ENCODE results near the gene GNB5.

Gene GNB5

DNA sequence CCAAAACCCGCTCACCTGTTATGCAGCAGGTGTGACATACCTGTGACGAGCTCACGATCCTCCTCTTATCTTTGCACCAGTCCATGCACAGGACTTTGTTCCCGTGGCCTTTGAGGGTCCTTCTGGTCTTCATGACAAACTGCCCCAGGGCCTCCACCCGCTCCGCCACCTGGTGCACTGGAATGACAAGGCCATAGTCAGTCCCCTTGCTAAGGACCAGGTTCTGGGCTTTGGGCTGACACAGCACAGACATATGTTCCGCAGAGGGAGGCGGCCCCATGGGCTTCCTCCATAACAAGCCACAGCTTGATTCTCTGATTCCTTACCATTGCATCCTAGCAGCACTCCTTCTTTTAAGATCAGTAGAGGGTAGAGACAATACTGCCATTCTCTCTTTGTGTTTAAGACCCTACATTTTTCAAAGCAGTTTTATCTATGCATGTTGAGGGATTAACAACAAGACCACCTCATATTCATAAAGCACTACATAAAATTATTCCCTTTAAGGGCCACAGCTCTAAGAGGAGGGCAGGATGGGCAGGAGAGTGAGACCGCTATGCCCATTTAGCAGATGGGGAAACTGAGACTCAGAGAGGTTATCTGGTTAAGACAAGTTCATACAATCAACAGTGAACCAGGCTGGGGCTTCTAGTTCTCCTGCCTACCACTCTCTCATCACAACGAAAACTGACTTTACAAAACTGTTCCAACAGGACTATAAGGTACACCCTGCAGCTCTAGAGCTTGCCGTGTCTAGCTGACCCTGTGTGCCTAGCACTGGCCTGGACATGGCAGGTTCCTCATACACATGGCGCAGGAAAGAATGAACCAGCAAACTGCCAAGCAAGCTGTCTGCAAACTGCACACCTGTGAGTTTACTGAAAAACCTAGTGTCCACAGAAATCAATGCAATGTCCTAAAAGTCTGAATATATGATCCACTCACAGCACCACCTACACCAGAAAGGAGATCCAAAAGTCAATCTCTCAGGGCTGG lies 37.0 kb downstream of the GNB5 start:
- DNase-seq (ENCODE audit: low read depth): no peak
- TF ChIP-seq, protein P1, sequence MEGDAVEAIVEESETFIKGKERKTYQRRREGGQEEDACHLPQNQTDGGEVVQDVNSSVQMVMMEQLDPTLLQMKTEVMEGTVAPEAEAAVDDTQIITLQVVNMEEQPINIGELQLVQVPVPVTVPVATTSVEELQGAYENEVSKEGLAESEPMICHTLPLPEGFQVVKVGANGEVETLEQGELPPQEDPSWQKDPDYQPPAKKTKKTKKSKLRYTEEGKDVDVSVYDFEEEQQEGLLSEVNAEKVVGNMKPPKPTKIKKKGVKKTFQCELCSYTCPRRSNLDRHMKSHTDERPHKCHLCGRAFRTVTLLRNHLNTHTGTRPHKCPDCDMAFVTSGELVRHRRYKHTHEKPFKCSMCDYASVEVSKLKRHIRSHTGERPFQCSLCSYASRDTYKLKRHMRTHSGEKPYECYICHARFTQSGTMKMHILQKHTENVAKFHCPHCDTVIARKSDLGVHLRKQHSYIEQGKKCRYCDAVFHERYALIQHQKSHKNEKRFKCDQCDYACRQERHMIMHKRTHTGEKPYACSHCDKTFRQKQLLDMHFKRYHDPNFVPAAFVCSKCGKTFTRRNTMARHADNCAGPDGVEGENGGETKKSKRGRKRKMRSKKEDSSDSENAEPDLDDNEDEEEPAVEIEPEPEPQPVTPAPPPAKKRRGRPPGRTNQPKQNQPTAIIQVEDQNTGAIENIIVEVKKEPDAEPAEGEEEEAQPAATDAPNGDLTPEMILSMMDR (IDR thresholded peaks at IDR 0.05; ENCODE audit: low read depth, low read length, missing control alignments): no peak
- no peak overlapping the region for H3K4me3 ChIP-seq (ENCODE audit: low read depth, low read length)

DNA sequence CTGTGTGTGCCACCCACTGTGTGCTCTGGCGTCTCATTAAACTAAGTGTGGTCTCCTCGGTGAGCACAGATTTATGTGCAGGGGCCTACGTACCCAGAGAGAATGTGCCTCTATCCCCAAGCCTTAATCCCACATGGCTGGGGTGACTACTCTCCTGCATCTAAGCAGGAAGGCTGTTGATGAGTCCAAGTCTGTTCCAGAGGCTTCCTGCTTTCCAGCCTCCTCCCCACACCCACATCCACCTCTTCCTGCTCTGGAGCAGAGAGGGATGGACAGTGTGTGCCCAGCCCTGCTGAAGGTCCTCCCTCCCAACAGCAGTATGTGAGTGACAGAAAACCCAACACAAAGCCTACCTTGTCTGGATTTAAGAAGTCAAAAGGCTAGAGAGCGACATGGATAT lies 39.8 kb downstream of the GNB5 start:
- no peak for DNase-seq (ENCODE audit: low read depth)
- TF ChIP-seq, protein P1 (IDR thresholded peaks at IDR 0.05; ENCODE audit: low read depth, low read length, missing control alignments): no peak
- H3K4me3 ChIP-seq (ENCODE audit: low read depth, low read length): no peak overlapping the region

DNA sequence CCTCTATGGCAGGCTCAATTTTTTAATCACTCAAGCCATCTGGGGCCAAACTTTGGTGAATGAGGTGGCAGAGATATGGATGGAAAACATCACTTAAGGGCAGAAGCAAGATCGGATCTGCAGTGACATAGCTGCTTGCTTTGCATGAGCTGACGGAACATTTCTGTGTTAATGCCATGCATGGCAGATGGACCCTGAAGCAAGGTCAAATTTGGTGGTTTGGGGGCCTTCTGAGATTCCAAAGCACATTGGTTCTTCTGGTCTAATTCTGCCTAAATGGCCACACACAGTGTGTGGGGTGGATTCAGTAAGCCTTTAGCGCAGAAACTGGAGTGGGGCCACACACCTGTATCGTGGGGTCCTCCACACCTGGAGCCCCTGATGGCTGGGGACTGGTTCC lies 40.3 kb downstream of the GNB5 start:
- DNase-seq (ENCODE audit: low read depth): no peak
- TF ChIP-seq, protein P1 (IDR thresholded peaks at IDR 0.05; ENCODE audit: low read depth, low read length, missing control alignments): no peak
- H3K4me3 ChIP-seq (ENCODE audit: low read depth, low read length): no peak overlapping the region

DNA sequence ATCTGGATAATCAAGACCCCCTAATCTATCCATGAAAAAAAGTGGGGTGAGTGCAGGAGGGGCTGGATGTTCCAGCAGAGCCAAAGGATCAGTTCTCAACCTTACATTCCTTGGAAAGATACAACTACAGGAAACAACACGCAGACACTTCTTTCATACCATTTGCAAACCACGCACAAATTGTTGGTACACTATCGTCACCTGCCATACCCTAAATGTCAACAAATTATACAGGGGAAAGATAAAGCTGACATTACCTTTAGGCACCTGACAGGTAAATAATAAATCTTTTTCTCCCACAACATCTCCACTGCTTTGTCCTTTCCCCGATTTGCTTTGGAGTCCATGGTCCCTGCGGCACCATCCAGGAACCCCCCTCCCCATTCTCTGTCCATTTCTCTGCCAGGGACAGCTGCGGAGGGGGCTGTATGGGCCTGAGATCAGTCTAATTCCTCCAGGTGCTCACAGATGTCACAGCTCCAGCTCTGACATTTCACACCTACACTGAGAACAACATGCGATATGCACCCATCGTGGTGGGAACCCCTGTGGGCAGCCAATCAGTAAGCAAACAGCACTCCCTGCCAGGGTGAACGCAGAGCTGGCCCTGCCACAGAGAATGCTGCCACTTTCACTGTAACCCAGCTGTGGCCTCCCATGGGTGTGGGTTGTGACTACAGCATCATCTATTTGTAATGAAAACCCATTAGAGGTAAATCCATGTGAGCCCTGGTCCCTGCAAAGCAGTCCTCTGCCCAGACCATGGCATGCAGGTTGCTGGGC lies 41.0 kb downstream of the GNB5 start:
- DNase-seq (ENCODE audit: low read depth): no peak
- no peak overlapping the region for H3K4me3 ChIP-seq (ENCODE audit: low read depth, low read length)
- TF ChIP-seq, protein P1 (IDR thresholded peaks at IDR 0.05; ENCODE audit: low read depth, low read length, missing control alignments): no peak

DNA sequence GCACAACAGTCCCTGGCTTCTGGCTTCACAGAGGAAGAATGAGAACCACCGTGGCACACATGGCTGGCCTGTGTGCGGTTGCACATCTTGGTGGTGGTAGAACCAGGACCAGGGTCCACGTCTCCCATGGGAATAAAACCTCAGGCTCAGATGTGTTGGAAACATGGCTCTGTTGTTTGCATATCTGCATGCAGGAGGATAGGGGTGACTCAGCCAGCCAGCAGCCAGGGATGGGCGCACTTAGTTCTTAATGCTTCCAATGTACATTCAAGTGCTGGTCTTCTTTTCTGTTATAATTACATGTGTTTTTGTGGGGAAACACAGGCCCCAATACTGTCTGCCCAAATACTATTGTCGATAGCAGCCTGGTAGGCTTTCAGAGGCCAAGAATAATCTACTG lies 42.8 kb downstream of the GNB5 start:
- TF ChIP-seq, protein P1 (IDR thresholded peaks at IDR 0.05; ENCODE audit: low read depth, low read length, missing control alignments): no peak
- no peak for DNase-seq (ENCODE audit: low read depth)
- H3K4me3 ChIP-seq (ENCODE audit: low read depth, low read length): no peak overlapping the region

DNA sequence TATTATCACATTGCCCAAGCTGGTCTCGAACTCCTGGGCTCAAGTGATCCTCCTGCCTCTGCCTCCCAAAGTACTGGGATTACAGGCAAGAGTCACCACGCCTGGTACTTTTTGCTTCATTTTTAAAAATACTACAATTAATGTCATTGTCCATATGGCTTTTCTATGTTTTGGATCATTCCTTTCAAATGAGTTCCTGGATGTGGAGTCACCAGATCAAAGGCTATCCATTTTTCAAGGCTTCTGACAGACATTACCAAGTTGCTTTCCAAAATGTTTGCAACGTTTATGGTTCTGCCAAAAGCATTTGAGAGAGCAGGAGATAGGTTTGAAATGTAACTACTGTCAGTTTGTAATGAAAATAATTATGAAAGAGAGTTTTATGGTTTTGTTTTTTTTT lies 44.4 kb downstream of the GNB5 start:
- H3K4me3 ChIP-seq (ENCODE audit: low read depth, low read length): no peak overlapping the region
- DNase-seq (ENCODE audit: low read depth): no peak
- TF ChIP-seq, protein P1 (IDR thresholded peaks at IDR 0.05; ENCODE audit: low read depth, low read length, missing control alignments): no peak

Measured in GM12864 (cell line).